Panc1 (cell line): Measurements from ENCODE around the gene ZGRF1. TPM values are rescaled to one million over a fixed set of nuclear protein-coding genes. Genes with fewer than 3 reads are reported as not detected.

ENCODE experiments used
- ATAC-seq: fragments of 200-7000 bp; cut with Tn5 transposase; 2 replicates; pipeline ENCODE4 v1.9.1; 2020; ENCODE audit warnings: mild to moderate bottlenecking, moderate library complexity
- BruUV-seq: library from RNA; stranded (reverse); fragments of 400-500 nt; replicated peaks from 2 replicates; lab custom pipeline; 2021; lab: Mats Ljungman, UMichigan
- CTCF ChIA-PET: fragments of 300-600 bp; sonication (Branson Sonifier 250); formaldehyde crosslinking; loops from one replicate; lab custom pipeline; 2022; ENCODE audit warnings: antibody characterized with exemption; lab: Charles Lee
- POLR2A ChIA-PET: fragments of 300-600 bp; sonication (Branson Sonifier 250); formaldehyde crosslinking; loops from one replicate; lab custom pipeline; 2022; ENCODE audit warnings: antibody characterized with exemption; lab: Charles Lee
- DNase-seq: peaks from one replicate; pipeline ENCODE4 v3.0.0-alpha.2; 2010; ENCODE audit warnings: low read depth, low spot score
- H3K27ac ChIP-seq: 2 replicates; pipeline ENCODE4 v1.5.1; 2011; ENCODE audit warnings: mild to moderate bottlenecking, low read length, inconsistent platforms
- H3K27me3 ChIP-seq: fragments of 200-500 bp; sonication (Bioruptor generic); 2 replicates; pipeline ENCODE4 v1.6.0; 2014; ENCODE audit warnings: low read length, inconsistent platforms; ENCODE audit not compliant: control insufficient read depth, insufficient read depth
- H3K36me3 ChIP-seq: fragments of 200-500 bp; sonication (Bioruptor generic); 2 replicates; pipeline ENCODE4 v1.5.1; 2014; ENCODE audit warnings: inconsistent platforms, mild to moderate bottlenecking, low read length, moderate library complexity; ENCODE audit not compliant: control insufficient read depth, insufficient read depth
- H3K4me1 ChIP-seq: 2 replicates; pipeline ENCODE4 v1.5.1; 2011; ENCODE audit warnings: inconsistent platforms, mild to moderate bottlenecking, low read length, moderate library complexity; ENCODE audit not compliant: control insufficient read depth, insufficient read depth
- H3K4me3 ChIP-seq, 2 experiments: 2 replicates each; pipeline ENCODE4 v1.5.1; 2011 to 2012; ENCODE audit warnings: low read depth in 2 of 2, low read length in 2 of 2, mild to moderate bottlenecking in 2 of 2, inconsistent platforms in 1 of 2, moderate library complexity in 1 of 2
- H3K9me3 ChIP-seq: fragments of 200-500 bp; sonication (Bioruptor generic); 2 replicates; pipeline ENCODE4 v1.5.1; 2014; ENCODE audit warnings: low read depth, mild to moderate bottlenecking, inconsistent platforms, low read length, moderate library complexity; ENCODE audit not compliant: control insufficient read depth, insufficient read depth
- CTCF ChIP-seq: fragments of 450-650 bp; IDR thresholded peaks from 2 replicates; pipeline ENCODE4 v1.5.1; 2017; ENCODE audit warnings: mild to moderate bottlenecking
- POLR2AphosphoS5 ChIP-seq: IDR thresholded peaks from 2 replicates; pipeline ENCODE4 v1.6.1; 2012; ENCODE audit warnings: mild to moderate bottlenecking, low read depth, low read length, moderate library complexity
- REST ChIP-seq, 2 experiments: IDR thresholded peaks; 2 replicates each; pipeline ENCODE4 v1.6.1; 2011 to 2012; ENCODE audit warnings: low read depth in 2 of 2, control low read depth in 1 of 2, low read length in 1 of 2, mild to moderate bottlenecking in 1 of 2, moderate library complexity in 1 of 2; ENCODE audit not compliant: insufficient read depth in 1 of 2
- SIN3A ChIP-seq: IDR thresholded peaks from 2 replicates; pipeline ENCODE4 v1.6.1; 2012; ENCODE audit warnings: low read depth, mild to moderate bottlenecking, low read length, moderate library complexity, borderline replicate concordance; ENCODE audit not compliant: insufficient read depth
- TCF7L2 ChIP-seq: IDR thresholded peaks from 2 replicates; pipeline ENCODE4 v1.6.1; 2011; ENCODE audit warnings: mild to moderate bottlenecking, low read depth, low read length, inconsistent platforms
- in situ Hi-C: cut with HindIII; loops from 2 replicates; pipeline ENCODE4 v1.10.0; 2016; ENCODE audit warnings: low sequenced_read_pairs, low pct_unique_long_range_greater_than_20kb
- intact Hi-C: fragments of 100-400 bp; cut with micrococcal nuclease; formaldehyde crosslinking; loops from one replicate; pipeline ENCODE4 v1.10.0; 2022; ENCODE audit not compliant: unreplicated experiment
- total RNA-seq: library from RNA; stranded (reverse); gene quantifications from one replicate; pipeline ENCODE4 v1.2.1, GENCODE V29; 2021; ENCODE audit not compliant: unreplicated experiment

The ZGRF1 gene
- total RNA-seq, 1 experiment from 2014 or later, result 7.4 TPM

GRCh38 chr4:112585977-112586736 is 50.6 kb downstream of the ZGRF1 start:
- in situ Hi-C loops, result no loop called here
- no peak for DNase-seq
- H3K4me1 ChIP-seq, result no peaks in the 10 kb centered on the region
- TF ChIP-seq CTCF, result no peak
- no peak for TF ChIP-seq SIN3A
- TF ChIP-seq POLR2AphosphoS5, result no peak
- no peak for TF ChIP-seq TCF7L2
- no peak for TF ChIP-seq REST (IDR thresholded peaks at IDR 0.05; ENCODE audit: insufficient read depth in 1 of 2, low read depth in 2 of 2, low read length in 1 of 2)
- no peaks in the 10 kb centered on the region; the same call in 1 of the 2 replicates for H3K36me3 ChIP-seq
- H3K4me3 ChIP-seq, result no peak overlapping the region
- ATAC-seq, result no peak
- POLR2A ChIA-PET, result no interaction called here
- H3K27ac ChIP-seq, result no peak overlapping the region
- intact Hi-C loops, result no loop called here
- H3K27me3 ChIP-seq, result no peaks in the 10 kb centered on the region
- CTCF ChIA-PET, result no interaction called here
- no TSS peak for BruUV-seq
- no peaks in the 10 kb centered on the region for H3K9me3 ChIP-seq

- no peak for ATAC-seq
- DNase-seq, result no peak
- Histone ChIP-seq H3K4me3 (no peak overlapping the region), H3K27me3 (no peaks in the 10 kb centered on the region), H3K4me1 (no peaks in the 10 kb centered on the region), H3K9me3 (no peaks in the 10 kb centered on the region), H3K36me3 (no peaks in the 10 kb centered on the region), H3K27ac (no peak overlapping the region)
- BruUV-seq, result no TSS peak
- intact Hi-C loops, result no loop called here
- TF ChIP-seq SIN3A (no peak), CTCF (no peak), TCF7L2 (no peak), POLR2AphosphoS5 (no peak), REST (IDR thresholded peaks at IDR 0.05; ENCODE audit: insufficient read depth in 1 of 2, low read depth in 2 of 2, low read length in 1 of 2) (no peak)
- ChIA-PET POLR2A (no interaction called here), CTCF (no interaction called here)
- in situ Hi-C loops, result no loop called here
Measured at GRCh38 chr4:112567536-112567935, 69.2 kb downstream of the ZGRF1 start.
